BLaER1 treated with 17β-estradiol and CSF1 and Interleukin-3, amounts not matched to agents 10 nM and 100 nM (cell line): Measurements from ENCODE around the gene SHROOM3.
"Not testable (repeated sequence)": the region's sequence is repeated elsewhere in the genome, so short reads cannot be mapped to it uniquely, and the experiment has no call there.

Experiments
- H3K27ac ChIP-seq, 11 experiments: shearing (Covaris generic); formaldehyde crosslinking; 2 replicates each; pipeline ENCODE4 v1.8.1; 2022
- H3K27me3 ChIP-seq, 11 experiments: shearing (Covaris generic); formaldehyde crosslinking; 2 replicates each; pipeline ENCODE4 v1.8.1; 2022
- H3K36me3 ChIP-seq, 11 experiments: shearing (Covaris generic); formaldehyde crosslinking; 2 replicates each; pipeline ENCODE4 v1.8.1; 2022
- H3K4me1 ChIP-seq, 10 experiments: shearing (Covaris generic); formaldehyde crosslinking; 2 replicates each; pipeline ENCODE4 v1.8.1; 2022
- H3K4me2 ChIP-seq, 11 experiments: shearing (Covaris generic); formaldehyde crosslinking; 2 replicates each; pipeline ENCODE4 v1.8.1; 2022
- H3K4me3 ChIP-seq, 10 experiments: shearing (Covaris generic); formaldehyde crosslinking; 2 replicates each; pipeline ENCODE4 v1.8.1; 2022
- H3K9ac ChIP-seq, 11 experiments: shearing (Covaris generic); formaldehyde crosslinking; 2 replicates each; pipeline ENCODE4 v1.8.1; 2022
- H3K9me3 ChIP-seq, 11 experiments: shearing (Covaris generic); formaldehyde crosslinking; replicated peaks in 1 of 11; 2 replicates each; pipeline ENCODE4 v1.8.1; 2022
- H4K20me1 ChIP-seq, 11 experiments: shearing (Covaris generic); formaldehyde crosslinking; 2 replicates each; pipeline ENCODE4 v1.8.1; 2022
- Cebpa-rat ChIP-seq, 11 experiments: shearing (Covaris generic); IDR thresholded peaks; 2 replicates each; pipeline ENCODE4 v1.8.1; 2022

SHROOM3 gene

GRCh38 chr4:76420188-76420761, 14.8 kb upstream of the SHROOM3 start:
- Histone ChIP-seq H3K4me3 (no peak overlapping the region), H3K27ac (no peak overlapping the region), H3K36me3 (no peaks in the 10 kb centered on the region), H3K4me1 (no peaks in the 10 kb centered on the region), H3K4me2 (no peak overlapping the region), H3K27me3 (no peaks in the 10 kb centered on the region), H3K9me3 (peaks cover 15 to 43% (median 30%) of the 10 kb centered on the region in 11 experiments), H4K20me1 (no peaks in the 10 kb centered on the region), H3K9ac (no peak overlapping the region)
- TF ChIP-seq Cebpa-rat (IDR thresholded peaks at IDR 0.05): no peak

DNA sequence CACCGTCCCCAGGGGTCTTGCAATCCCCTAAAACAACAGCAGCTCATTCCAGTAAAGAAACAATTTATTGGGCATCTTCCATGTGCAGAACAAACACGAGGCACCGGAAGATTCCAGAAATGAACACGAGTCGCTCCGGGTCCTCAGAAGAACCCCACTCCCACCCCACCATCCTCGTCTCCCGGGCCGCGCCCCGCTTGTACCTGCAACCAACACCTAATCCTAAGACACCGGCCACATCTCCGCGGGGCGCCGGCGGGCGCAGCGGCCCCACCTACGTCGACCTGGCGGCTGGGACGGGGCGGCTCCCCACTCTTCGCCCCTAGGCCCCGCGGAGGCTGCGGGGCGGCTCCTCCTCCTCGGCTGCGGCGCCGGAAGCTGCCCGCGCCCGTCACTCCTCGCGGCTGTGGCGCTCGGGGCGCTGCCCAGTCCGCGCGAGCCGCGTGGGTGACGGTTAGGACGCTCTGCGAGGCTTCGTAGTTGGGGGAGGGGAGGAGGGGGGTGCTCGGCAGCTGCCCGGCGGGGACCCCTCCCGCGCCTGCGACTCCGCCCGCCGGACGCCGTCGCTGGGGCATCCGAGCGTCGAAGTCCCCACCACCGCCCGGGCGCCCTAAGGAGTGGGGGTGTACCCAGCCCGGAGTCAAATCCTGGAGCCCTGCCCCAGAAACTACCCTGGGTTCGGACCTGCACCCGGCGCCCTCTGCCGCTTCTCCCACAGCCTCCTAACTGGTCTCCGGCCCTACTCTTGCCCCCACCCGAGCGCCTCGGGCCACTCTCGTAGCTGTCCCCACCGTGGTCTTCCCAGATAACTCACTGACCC, 14.1 kb upstream of the SHROOM3 start, which contains the start of gene CCDC158:
TSS of gene CCDC158 (minus strand) at position 380 of the 820 bp plus-strand sequence. CDS start 17,934 bp downstream, outside the sequence.
- Histone ChIP-seq H3K4me1 (peaks cover 0 to 5% (median 4%) of the 10 kb centered on the region in 10 experiments; a peak in 9 of 20 replicates), H3K36me3 (no peaks in the 10 kb centered on the region), H3K4me3 (no peak within 1 kb of the TSS), H4K20me1 (no peaks in the 10 kb centered on the region), H3K27me3 (no peaks in the 10 kb centered on the region), H3K27ac (no peak within 1 kb of the TSS), H3K4me2 (no peak within 1 kb of the TSS), H3K9ac (no peak within 1 kb of the TSS), H3K9me3 (peaks cover 15 to 43% (median 30%) of the 10 kb centered on the region in 11 experiments)
- no peak for TF ChIP-seq Cebpa-rat (IDR thresholded peaks at IDR 0.05)

DNA sequence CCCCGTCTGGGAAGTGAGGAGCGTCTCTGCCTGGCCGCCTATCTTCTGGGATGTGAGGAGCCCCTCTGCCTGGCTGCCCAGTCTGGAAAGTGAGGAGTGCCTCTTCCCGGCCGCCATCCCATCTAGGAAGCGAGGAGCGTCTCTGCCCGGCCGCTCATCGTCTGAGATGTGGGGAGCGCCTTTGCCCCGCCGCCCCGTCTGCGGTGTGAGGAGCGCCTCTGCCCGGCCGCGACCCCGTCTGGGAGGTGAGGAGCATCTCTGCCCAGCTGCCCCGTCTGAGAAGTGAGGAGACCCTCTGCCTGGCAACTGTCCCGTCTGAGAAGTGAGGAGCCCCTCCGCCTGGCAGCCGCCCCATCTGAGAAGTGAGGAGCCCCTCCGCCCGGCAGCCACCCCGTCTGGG, 11.9 kb upstream of the SHROOM3 start:
- H3K4me3 ChIP-seq, H3K9ac ChIP-seq, H3K4me1 ChIP-seq, H4K20me1 ChIP-seq, H3K4me2 ChIP-seq, H3K36me3 ChIP-seq, H3K27ac ChIP-seq, H3K27me3 ChIP-seq: not testable (repeated sequence)
- peaks cover 15 to 30% (median 24%) of the 10 kb centered on the region in 11 experiments for H3K9me3 ChIP-seq

DNA sequence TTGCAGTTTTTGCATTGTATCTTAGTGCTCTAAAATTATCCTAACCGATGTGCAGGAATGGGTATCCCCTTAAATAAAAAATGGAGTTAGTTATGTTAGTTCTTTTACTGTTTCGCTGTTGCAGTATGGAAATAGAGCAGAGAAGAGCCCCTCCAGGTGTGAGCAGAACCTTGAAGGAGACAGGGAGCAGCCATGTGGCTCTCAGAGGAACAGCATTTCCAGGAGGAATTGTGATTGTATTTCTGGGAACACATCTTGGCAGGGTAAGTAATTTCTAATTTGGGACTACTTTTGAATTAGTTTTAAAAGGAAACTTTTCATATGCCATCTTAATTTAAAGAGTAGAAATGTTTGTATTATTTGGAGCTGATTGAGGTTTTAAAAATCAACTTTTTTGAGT, 8.8 kb upstream of the SHROOM3 start:
- Histone ChIP-seq H3K9ac (no peak overlapping the region), H3K9me3 (peaks cover 1 to 18% (median 13%) of the 10 kb centered on the region in 11 experiments), H4K20me1 (no peaks in the 10 kb centered on the region), H3K4me2 (peak overlapping the region in 5 of 11 experiments; percentile 1 to 53 (median 23); a peak in 6 of 22 replicates), H3K36me3 (no peaks in the 10 kb centered on the region), H3K4me1 (peaks cover 0 to 27% (median 6%) of the 10 kb centered on the region in 10 experiments; a peak in 10 of 20 replicates), H3K27ac (no peak overlapping the region), H3K4me3 (no peak overlapping the region), H3K27me3 (no peaks in the 10 kb centered on the region)
- TF ChIP-seq Cebpa-rat (IDR thresholded peaks at IDR 0.05): no peak

DNA sequence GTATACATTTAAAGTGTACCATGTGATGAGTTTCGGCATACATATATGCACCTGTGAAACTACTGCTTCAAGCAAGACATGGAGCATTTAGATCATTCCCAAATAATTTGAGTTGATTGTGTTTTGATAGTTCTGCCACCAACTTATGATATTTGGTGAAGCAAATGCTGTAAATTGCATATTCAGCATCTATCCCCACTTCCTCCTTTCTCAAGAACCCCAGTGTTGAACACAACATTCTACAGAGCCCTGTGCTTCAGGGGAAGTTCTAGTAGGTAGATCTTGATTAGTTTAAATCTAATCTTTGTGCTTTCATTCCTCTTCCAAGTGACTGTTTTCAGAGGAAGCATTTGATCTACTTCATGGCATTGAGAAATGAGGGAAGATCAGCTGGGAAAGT, 5.4 kb upstream of the SHROOM3 start:
- no peak for TF ChIP-seq Cebpa-rat (IDR thresholded peaks at IDR 0.05)
- H3K4me1 ChIP-seq: peaks cover 0 to 27% (median 6%) of the 10 kb centered on the region in 10 experiments; a peak in 10 of 20 replicates
- peaks cover 0 to 3% (median under 1%) of the 10 kb centered on the region in 11 experiments; a peak in 6 of 22 replicates for H3K27me3 ChIP-seq
- no peaks in the 10 kb centered on the region for H3K36me3 ChIP-seq
- no peak overlapping the region; a peak in 1 of 22 replicates for H3K27ac ChIP-seq
- H4K20me1 ChIP-seq: no peaks in the 10 kb centered on the region
- no peak overlapping the region for H3K4me3 ChIP-seq
- peak overlapping the region in 2 of 11 experiments; percentile 11 to 37; a peak in 1 of 22 replicates for H3K9ac ChIP-seq
- H3K9me3 ChIP-seq: 0 out of 22 replicates have a peak, but pooled peaks cover 0 to 1% (median 0%) of the 10 kb centered on the region in 11 experiments
- peak overlapping the region in 3 of 11 experiments; percentile 32 to 71 (median 67); a peak in 6 of 22 replicates for H3K4me2 ChIP-seq

- peaks cover 0 to 24% (median 5%) of the 10 kb centered on the region in 10 experiments; a peak in 10 of 20 replicates for H3K4me1 ChIP-seq
- no peak overlapping the region for H3K4me3 ChIP-seq
- peaks cover 0 to 15% (median 11%) of the 10 kb centered on the region in 11 experiments; a peak in 14 of 22 replicates for H3K27me3 ChIP-seq
- peak overlapping the region in 6 of 11 experiments; percentile 18 to 71 (median 24); a peak in 7 of 22 replicates for H3K4me2 ChIP-seq
- peak overlapping the region in 1 of 11 experiments; percentile 9; a peak in 1 of 22 replicates for H3K27ac ChIP-seq
- no peaks in the 10 kb centered on the region for H3K36me3 ChIP-seq
- H3K9me3 ChIP-seq: no peaks in the 10 kb centered on the region
- no peak for TF ChIP-seq Cebpa-rat (IDR thresholded peaks at IDR 0.05)
- H4K20me1 ChIP-seq: no peaks in the 10 kb centered on the region
- H3K9ac ChIP-seq: peak overlapping the region in 3 of 11 experiments; percentile 31 to 39 (median 37); a peak in 1 of 22 replicates
Observed at GRCh38 chr4:76430519-76431388, 4.3 kb upstream of the SHROOM3 start.

DNA sequence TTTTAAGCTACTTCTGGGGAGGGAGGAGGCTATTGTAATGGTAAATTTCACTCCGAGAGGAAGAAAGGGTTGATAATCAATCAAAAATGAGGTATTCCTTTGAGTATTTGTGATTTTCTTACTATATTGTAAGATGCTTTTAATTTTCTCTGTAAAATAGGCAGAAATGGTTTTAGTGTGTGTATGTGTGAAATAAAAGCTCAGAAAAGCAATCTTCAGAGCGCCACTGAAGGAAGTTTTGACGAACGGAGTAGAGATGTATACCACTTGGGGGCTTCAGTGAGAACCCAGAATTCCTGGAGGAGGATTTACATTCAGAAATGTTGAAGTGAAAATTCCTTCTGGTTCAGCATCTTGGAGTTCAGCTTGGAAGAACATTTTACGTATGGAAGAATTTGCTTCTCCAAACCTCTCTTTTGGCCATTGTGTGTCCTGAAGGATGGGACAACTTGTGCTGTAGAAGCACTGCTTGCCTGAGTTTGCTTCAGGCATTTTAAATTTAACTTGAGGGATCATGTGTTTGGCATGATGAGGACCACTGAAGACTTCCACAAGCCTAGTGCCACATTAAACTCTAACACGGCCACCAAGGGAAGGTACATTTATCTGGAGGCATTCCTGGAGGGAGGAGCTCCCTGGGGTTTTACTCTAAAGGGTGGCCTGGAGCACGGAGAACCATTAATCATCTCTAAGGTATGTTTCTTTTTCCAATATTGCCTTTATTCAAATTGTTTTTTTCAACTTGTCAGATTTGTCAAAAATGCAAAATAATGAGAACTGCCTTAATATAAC, 695 bp downstream of the SHROOM3 start:
- Histone ChIP-seq H3K36me3 (no peaks in the 10 kb centered on the region), H3K4me3 (no peak overlapping the region), H3K4me2 (no peak overlapping the region), H3K9ac (no peak overlapping the region), H3K9me3 (0 out of 22 replicates have a peak, but pooled peaks cover 0 to 5% (median 0%) of the 10 kb centered on the region in 11 experiments), H3K4me1 (peaks cover 0 to under 1% (median 0%) of the 10 kb centered on the region in 10 experiments; a peak in 1 of 20 replicates), H3K27me3 (peaks cover 0 to 19% (median 14%) of the 10 kb centered on the region in 11 experiments; a peak in 14 of 22 replicates), H4K20me1 (no peaks in the 10 kb centered on the region), H3K27ac (no peak overlapping the region)
- TF ChIP-seq Cebpa-rat (IDR thresholded peaks at IDR 0.05): no peak

GRCh38 chr4:76439491-76439890, 4.5 kb downstream of the SHROOM3 start:
- no peaks in the 10 kb centered on the region for H4K20me1 ChIP-seq
- no peak overlapping the region for H3K9ac ChIP-seq
- no peak overlapping the region for H3K27ac ChIP-seq
- H3K4me1 ChIP-seq: no peaks in the 10 kb centered on the region
- H3K27me3 ChIP-seq: peaks cover 0 to 17% (median 14%) of the 10 kb centered on the region in 11 experiments; a peak in 14 of 22 replicates
- no peaks in the 10 kb centered on the region for H3K36me3 ChIP-seq
- H3K4me2 ChIP-seq: no peak overlapping the region
- TF ChIP-seq Cebpa-rat (IDR thresholded peaks at IDR 0.05): no peak
- H3K9me3 ChIP-seq: 0 out of 22 replicates have a peak, but pooled peaks cover 0 to 5% (median 0%) of the 10 kb centered on the region in 11 experiments
- no peak overlapping the region for H3K4me3 ChIP-seq
